OCI-LY7 (cell line): ENCODE measurements around the gene LIMS1.

Experiments
- CTCF ChIP-seq: fragments of 200-600 bp; sonication (generic); conservative IDR thresholded peaks from 2 replicates; pipeline ENCODE4 v1.5.1; 2014; ENCODE audit warnings: mild to moderate bottlenecking, antibody characterized with exemption, low read length, moderate library complexity, mixed read lengths
- EZH2phosphoT487 ChIP-seq: fragments of 200-600 bp; sonication (generic); IDR thresholded peaks from 2 replicates; pipeline ENCODE4 v1.6.1; 2018; ENCODE audit warnings: low read depth, borderline replicate concordance, mild to moderate bottlenecking, mixed run types, antibody characterized with exemption, low read length, moderate library complexity, mixed read lengths

- TF ChIP-seq CTCF: no peak
- TF ChIP-seq EZH2phosphoT487: no peak
These were observed 36.1 kb downstream of the LIMS1 start for GRCh38 chr2:108570416-108570815.
